OCI-LY7 (cell line): ENCODE measurements around the gene PDZRN4. TPM values are rescaled to one million over a fixed set of nuclear protein-coding genes. Genes with fewer than 3 reads are reported as not detected.
A peak's percentile ranks its signal among the peaks of the same experiment; 100 is the strongest.

Experiments
- BruUV-seq: library from RNA; stranded (reverse); fragments of 400-500 nt; replicated peaks from 2 replicates; lab custom pipeline; 2021; lab: Mats Ljungman, UMichigan
- CTCF ChIA-PET: fragments of 300-600 bp; sonication (Branson Sonifier 250); formaldehyde crosslinking; loops from one replicate; lab custom pipeline; 2022; ENCODE audit warnings: antibody characterized with exemption; ENCODE audit not compliant: unreplicated experiment; lab: Charles Lee
- POLR2A ChIA-PET: fragments of 300-600 bp; sonication (Branson Sonifier 250); formaldehyde crosslinking; loops from one replicate; lab custom pipeline; 2022; ENCODE audit warnings: antibody characterized with exemption; lab: Charles Lee
- DNase-seq: peaks from one replicate; pipeline ENCODE4 v3.0.0-alpha.2; 2015; ENCODE audit warnings: low spot score
- H2AFZ ChIP-seq: fragments of 200-600 bp; sonication (generic), shearing (Covaris generic); 2 replicates; pipeline ENCODE4 v1.6.1; 2014; ENCODE audit warnings: mild to moderate bottlenecking, antibody characterized with exemption, low read length, moderate library complexity
- H3K27ac ChIP-seq: fragments of 200-600 bp; sonication (generic); 2 replicates; pipeline ENCODE4 v1.5.1; 2014; ENCODE audit warnings: mixed run types, low read depth, mild to moderate bottlenecking, moderate library complexity, low read length, inconsistent platforms; ENCODE audit not compliant: poor library complexity, severe bottlenecking
- H3K36me3 ChIP-seq: fragments of 200-600 bp; sonication (generic); 2 replicates; pipeline ENCODE4 v1.6.1; 2014; ENCODE audit warnings: mild to moderate bottlenecking, antibody characterized with exemption, low read length, moderate library complexity, mixed read lengths; ENCODE audit not compliant: insufficient read depth
- H3K4me1 ChIP-seq: fragments of 200-600 bp; sonication (generic); 2 replicates; pipeline ENCODE4 v1.5.1; 2014; ENCODE audit warnings: mild to moderate bottlenecking, low read length; ENCODE audit not compliant: insufficient read depth, poor library complexity, severe bottlenecking
- H3K4me2 ChIP-seq: fragments of 200-600 bp; sonication (generic); 2 replicates; pipeline ENCODE4 v1.6.1; 2014; ENCODE audit warnings: mild to moderate bottlenecking, low read length
- H3K4me3 ChIP-seq: fragments of 200-600 bp; sonication (generic); 2 replicates; pipeline ENCODE4 v1.5.1; 2014; ENCODE audit warnings: mild to moderate bottlenecking, low read depth, low read length; ENCODE audit not compliant: poor library complexity, severe bottlenecking
- H3K79me2 ChIP-seq: fragments of 200-600 bp; sonication (generic); 2 replicates; pipeline ENCODE4 v1.6.1; 2016; ENCODE audit warnings: low read depth, mild to moderate bottlenecking, low read length, moderate library complexity, mixed read lengths; ENCODE audit not compliant: insufficient read depth
- H3K9me2 ChIP-seq: fragments of 200-600 bp; sonication (generic); 2 replicates; pipeline ENCODE4 v1.6.1; 2016; ENCODE audit warnings: mild to moderate bottlenecking, low read length, mixed read lengths; ENCODE audit not compliant: insufficient read depth
- H3K9me3 ChIP-seq: fragments of 200-600 bp; sonication (generic); 2 replicates; pipeline ENCODE4 v1.6.1; 2014; ENCODE audit warnings: mild to moderate bottlenecking, mixed run types, low read length, mixed read lengths
- H4K20me1 ChIP-seq: fragments of 200-600 bp; sonication (generic); 2 replicates; pipeline ENCODE4 v1.6.1; 2014; ENCODE audit warnings: mild to moderate bottlenecking, antibody characterized with exemption, low read length, moderate library complexity, mixed read lengths; ENCODE audit not compliant: insufficient read depth
- EZH2phosphoT487 ChIP-seq: fragments of 200-600 bp; sonication (generic); IDR thresholded peaks from 2 replicates; pipeline ENCODE4 v1.6.1; 2018; ENCODE audit warnings: low read depth, borderline replicate concordance, mild to moderate bottlenecking, mixed run types, antibody characterized with exemption, low read length, moderate library complexity, mixed read lengths
- intact Hi-C: fragments of 100-400 bp; cut with micrococcal nuclease; formaldehyde crosslinking; loops from one replicate; pipeline ENCODE4 v1.10.0; 2022; ENCODE audit not compliant: unreplicated experiment
- total RNA-seq, 2 experiments: library from RNA; depleted of rRNA in 1 of 2; stranded (reverse); fragments of >200 nt in 1 of 2; shearing (Covaris generic) in 1 of 2; gene quantifications; 2 replicates each; pipeline ENCODE4 v1.2.3, GENCODE V29; 2014 to 2022
- TF ChIP-seq, protein P1 (sequence below): fragments of 200-600 bp; sonication (generic); conservative IDR thresholded peaks from 2 replicates; pipeline ENCODE4 v1.5.1; 2014; ENCODE audit warnings: mild to moderate bottlenecking, antibody characterized with exemption, low read length, moderate library complexity, mixed read lengths

PDZRN4 gene
- total RNA-seq, 2 experiments from 2014 or later, result 6.8 to 16.8 TPM

DNA sequence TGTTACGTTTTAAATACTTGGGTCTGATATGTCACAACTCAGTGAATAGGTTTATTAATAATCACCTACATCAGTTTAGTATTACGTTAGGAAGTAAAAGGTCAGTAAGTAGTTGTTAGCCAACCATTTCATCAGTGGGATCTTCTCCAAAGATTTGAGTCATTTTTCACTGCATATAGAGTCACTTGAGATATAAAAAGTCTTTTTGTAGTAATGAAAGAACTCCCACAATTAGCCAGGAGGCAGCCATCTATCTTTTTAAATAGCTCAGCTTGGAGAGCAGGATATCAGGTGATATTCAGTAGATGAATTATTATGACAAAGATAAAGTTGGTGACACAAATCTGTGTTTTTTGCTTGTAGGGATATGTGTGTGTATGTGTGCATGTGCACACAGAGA, 309.3 kb downstream of the PDZRN4 start:
- H3K4me2 ChIP-seq, result no peak overlapping the region
- no peak overlapping the region for H2AFZ ChIP-seq
- ChIA-PET POLR2A (interaction anchor here (0.7 to 3.1 kb wide), 3 partner anchors 13 to 89 kb away, joined by 3 to 17 read pairs (median 3); no protein-coding TSS in a partner anchor), CTCF (no interaction called here)
- H4K20me1 ChIP-seq, result no peaks in the 10 kb centered on the region
- H3K36me3 ChIP-seq, result no peaks in the 10 kb centered on the region
- H3K9me2 ChIP-seq, result no peaks in the 10 kb centered on the region
- no peak overlapping the region for H3K4me3 ChIP-seq
- intact Hi-C loops, result no loop called here
- H3K4me1 ChIP-seq, result no peaks in the 10 kb centered on the region
- BruUV-seq, result no TSS peak
- H3K9me3 ChIP-seq, result no peaks in the 10 kb centered on the region
- no peak overlapping the region for H3K27ac ChIP-seq
- DNase-seq, result no peak
- TF ChIP-seq, protein P1, sequence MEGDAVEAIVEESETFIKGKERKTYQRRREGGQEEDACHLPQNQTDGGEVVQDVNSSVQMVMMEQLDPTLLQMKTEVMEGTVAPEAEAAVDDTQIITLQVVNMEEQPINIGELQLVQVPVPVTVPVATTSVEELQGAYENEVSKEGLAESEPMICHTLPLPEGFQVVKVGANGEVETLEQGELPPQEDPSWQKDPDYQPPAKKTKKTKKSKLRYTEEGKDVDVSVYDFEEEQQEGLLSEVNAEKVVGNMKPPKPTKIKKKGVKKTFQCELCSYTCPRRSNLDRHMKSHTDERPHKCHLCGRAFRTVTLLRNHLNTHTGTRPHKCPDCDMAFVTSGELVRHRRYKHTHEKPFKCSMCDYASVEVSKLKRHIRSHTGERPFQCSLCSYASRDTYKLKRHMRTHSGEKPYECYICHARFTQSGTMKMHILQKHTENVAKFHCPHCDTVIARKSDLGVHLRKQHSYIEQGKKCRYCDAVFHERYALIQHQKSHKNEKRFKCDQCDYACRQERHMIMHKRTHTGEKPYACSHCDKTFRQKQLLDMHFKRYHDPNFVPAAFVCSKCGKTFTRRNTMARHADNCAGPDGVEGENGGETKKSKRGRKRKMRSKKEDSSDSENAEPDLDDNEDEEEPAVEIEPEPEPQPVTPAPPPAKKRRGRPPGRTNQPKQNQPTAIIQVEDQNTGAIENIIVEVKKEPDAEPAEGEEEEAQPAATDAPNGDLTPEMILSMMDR, result no peak
- no peak for TF ChIP-seq EZH2phosphoT487
- H3K79me2 ChIP-seq, result no peaks in the 10 kb centered on the region

GRCh38 chr12:41504976-41505375, 316.9 kb downstream of the PDZRN4 start:
- POLR2A ChIA-PET, result interaction anchor here (0.6 to 0.8 kb wide), 3 partner anchors 9 to 97 kb away, joined by 3 to 5 read pairs (median 3); no protein-coding TSS in a partner anchor
- intact Hi-C loops, result loop anchor here (5.0 kb wide), 1 partner anchor 63 kb away; no protein-coding TSS in a partner anchor
- H3K27ac ChIP-seq, result peak overlapping the region; percentile 16

More at GRCh38 chr12:41504976-41505375, 316.9 kb downstream of the PDZRN4 start:
- H2AFZ ChIP-seq, result 0 out of 2 replicates have a peak overlapping the region, but pooled peaks have one; percentile 30
- no peak overlapping the region for H3K4me3 ChIP-seq
- H3K79me2 ChIP-seq, result no peaks in the 10 kb centered on the region
- peaks cover 25% of the 10 kb centered on the region for H3K4me1 ChIP-seq
- no peaks in the 10 kb centered on the region for H3K9me2 ChIP-seq
- no peak for TF ChIP-seq EZH2phosphoT487
- TF ChIP-seq, protein P1, result no peak
- peaks cover 27% of the 10 kb centered on the region; the same call in 1 of the 2 replicates for H3K36me3 ChIP-seq
- H4K20me1 ChIP-seq, result no peaks in the 10 kb centered on the region
- peak overlapping the region; percentile 51 for H3K4me2 ChIP-seq
- no peaks in the 10 kb centered on the region for H3K9me3 ChIP-seq
- no TSS peak for BruUV-seq
- peak; percentile 51 for DNase-seq
- CTCF ChIA-PET, result no interaction called here
